ENCODE results near the gene CYLD. TPM values are rescaled to one million over a fixed set of nuclear protein-coding genes. Genes with fewer than 3 reads are reported as not detected.

The CYLD gene
- polyA plus RNA-seq, 1 experiment = 12.3 TPM

- POLR2A ChIA-PET = no interaction called here
- no peak for TF ChIP-seq CTCF (IDR thresholded peaks at IDR 0.05; ENCODE audit: insufficient read depth, low read depth, low read length)
- Histone ChIP-seq H3K27me3 (ENCODE audit: control insufficient read depth, insufficient read depth, low read length) (peaks cover 3% of the 10 kb centered on the region), H3K4me3 (ENCODE audit: low read depth, low read length) (peak overlapping the region; percentile 22; the same call in 1 of the 2 replicates), H3K36me3 (ENCODE audit: control insufficient read depth, insufficient read depth, low read length) (no peaks in the 10 kb centered on the region)
- no peak for DNase-seq (ENCODE audit: low read depth)
- CTCF ChIA-PET = interaction anchor here (1.0 kb wide), 1 partner anchor 33 kb away, joined by 4 read pairs; no protein-coding TSS in a partner anchor
These were observed 43.8 kb upstream of the CYLD start for GRCh38 chr16:50697881-50698767.

GRCh38 chr16:50699326-50700159 is 42.3 kb upstream of the CYLD start:
- no peak for TF ChIP-seq CTCF (IDR thresholded peaks at IDR 0.05; ENCODE audit: insufficient read depth, low read depth, low read length)
- no peak for DNase-seq (ENCODE audit: low read depth)
- no peak overlapping the region for H3K4me3 ChIP-seq (ENCODE audit: low read depth, low read length)
- POLR2A ChIA-PET = no interaction called here
- CTCF ChIA-PET = interaction anchor here (1.5 to 1.7 kb wide), 2 partner anchors 34 to 107 kb away, joined by 3 to 7 read pairs; no protein-coding TSS in a partner anchor
- no peaks in the 10 kb centered on the region for H3K27me3 ChIP-seq (ENCODE audit: control insufficient read depth, insufficient read depth, low read length)
- H3K36me3 ChIP-seq (ENCODE audit: control insufficient read depth, insufficient read depth, low read length) = no peaks in the 10 kb centered on the region

DNA sequence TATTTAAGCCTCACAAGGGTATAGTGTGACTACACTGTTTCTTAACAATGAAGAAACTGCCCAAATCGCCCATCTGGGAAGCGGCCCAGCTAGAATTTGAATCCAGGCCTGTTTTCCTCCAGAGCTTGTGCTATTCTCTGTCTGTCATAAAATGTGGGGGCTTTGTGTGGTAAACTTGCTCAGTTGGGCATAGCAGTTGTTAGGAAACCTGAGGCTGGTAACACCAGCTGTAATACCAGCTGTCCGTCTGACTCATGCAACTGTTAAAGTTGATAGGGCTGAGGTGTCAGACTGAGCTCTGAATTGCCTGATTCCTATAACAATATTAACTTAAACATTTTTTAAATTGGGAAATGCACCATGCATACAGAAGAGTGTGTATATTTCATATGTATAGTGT is 39.2 kb upstream of the CYLD start:
- H3K36me3 ChIP-seq (ENCODE audit: control insufficient read depth, insufficient read depth, low read length) = no peaks in the 10 kb centered on the region
- no peaks in the 10 kb centered on the region for H3K27me3 ChIP-seq (ENCODE audit: control insufficient read depth, insufficient read depth, low read length)
- TF ChIP-seq CTCF (IDR thresholded peaks at IDR 0.05; ENCODE audit: insufficient read depth, low read depth, low read length) = no peak
- POLR2A ChIA-PET = no interaction called here
- no peak overlapping the region for H3K4me3 ChIP-seq (ENCODE audit: low read depth, low read length)
- no peak for DNase-seq (ENCODE audit: low read depth)
- CTCF ChIA-PET = no interaction called here

DNA sequence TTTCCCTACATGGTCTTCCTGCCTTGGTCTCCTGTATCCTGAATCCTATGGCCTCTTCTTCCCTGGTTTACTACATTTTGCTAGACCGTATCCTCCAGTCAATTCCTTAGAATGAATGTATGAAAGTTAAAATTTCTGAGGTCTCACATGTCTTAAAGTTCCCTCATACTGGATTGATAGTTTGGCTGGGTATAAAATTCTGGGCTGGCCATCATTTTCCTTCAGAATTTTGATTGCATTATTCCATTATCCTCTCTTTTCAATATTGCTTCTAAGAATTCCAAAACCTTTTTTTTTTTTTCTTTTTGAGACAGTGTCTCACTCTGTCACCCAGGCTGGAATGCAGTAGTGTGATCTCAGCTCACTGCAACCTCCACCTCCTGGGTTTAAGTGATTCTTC is 37.6 kb upstream of the CYLD start:
- no peaks in the 10 kb centered on the region for H3K36me3 ChIP-seq (ENCODE audit: control insufficient read depth, insufficient read depth, low read length)
- no peak for DNase-seq (ENCODE audit: low read depth)
- no peaks in the 10 kb centered on the region for H3K27me3 ChIP-seq (ENCODE audit: control insufficient read depth, insufficient read depth, low read length)
- POLR2A ChIA-PET = no interaction called here
- CTCF ChIA-PET = no interaction called here
- no peak overlapping the region for H3K4me3 ChIP-seq (ENCODE audit: low read depth, low read length)
- no peak for TF ChIP-seq CTCF (IDR thresholded peaks at IDR 0.05; ENCODE audit: insufficient read depth, low read depth, low read length)
